HG02973 (cell line): ENCODE data around the gene DGKA.
"Not testable (repeated sequence)": the region's sequence is repeated elsewhere in the genome, so short reads cannot be mapped to it uniquely, and the experiment has no call there.

Source experiments
- ATAC-seq: cut with Tn5 transposase; IDR thresholded peaks from one replicate; pipeline ENCODE4 v1.9.1; 2021; ENCODE audit warnings: moderate library complexity; ENCODE audit not compliant: unreplicated experiment

The DGKA gene

DNA sequence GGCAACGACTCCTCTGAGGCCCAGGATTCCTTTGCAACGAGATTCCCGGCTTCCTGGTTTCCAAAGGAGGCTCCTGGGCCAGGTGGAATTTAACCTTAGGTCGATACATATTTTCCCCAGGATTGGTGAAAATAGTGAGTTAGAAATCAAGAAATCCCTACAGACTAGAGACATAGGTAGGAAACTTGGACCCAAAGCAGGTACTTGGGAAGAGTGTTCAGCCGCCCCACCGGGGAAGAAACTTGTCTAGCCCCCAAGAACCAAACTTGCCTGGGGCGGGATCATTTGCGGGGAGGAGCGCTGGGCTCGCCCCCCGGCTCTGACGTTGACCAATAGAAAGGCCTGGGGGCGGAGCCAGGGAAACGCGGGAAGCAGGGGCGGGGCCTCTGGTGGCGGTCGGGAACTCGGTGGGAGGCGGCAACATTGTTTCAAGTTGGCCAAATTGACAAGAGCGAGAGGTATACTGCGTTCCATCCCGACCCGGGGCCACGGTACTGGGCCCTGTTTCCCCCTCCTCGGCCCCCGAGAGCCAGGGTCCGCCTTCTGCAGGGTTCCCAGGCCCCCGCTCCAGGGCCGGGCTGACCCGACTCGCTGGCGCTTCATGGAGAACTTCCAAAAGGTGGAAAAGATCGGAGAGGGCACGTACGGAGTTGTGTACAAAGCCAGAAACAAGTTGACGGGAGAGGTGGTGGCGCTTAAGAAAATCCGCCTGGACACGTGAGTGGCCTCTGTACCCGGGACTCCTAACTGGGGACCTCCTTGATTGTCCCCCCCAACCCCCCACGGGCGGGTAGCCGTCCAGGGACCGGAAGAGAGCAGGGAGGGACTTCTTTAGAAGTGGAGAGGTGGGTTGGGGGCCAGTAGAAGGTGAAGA is 35.7 kb downstream of the DGKA start, which contains the start of gene CDK2:
TSS of gene CDK2 (plus strand) at position 423 of the 874 bp plus-strand sequence. CDS start at position 602, 179 bp downstream.
- peak; percentile 92 for ATAC-seq

DNA sequence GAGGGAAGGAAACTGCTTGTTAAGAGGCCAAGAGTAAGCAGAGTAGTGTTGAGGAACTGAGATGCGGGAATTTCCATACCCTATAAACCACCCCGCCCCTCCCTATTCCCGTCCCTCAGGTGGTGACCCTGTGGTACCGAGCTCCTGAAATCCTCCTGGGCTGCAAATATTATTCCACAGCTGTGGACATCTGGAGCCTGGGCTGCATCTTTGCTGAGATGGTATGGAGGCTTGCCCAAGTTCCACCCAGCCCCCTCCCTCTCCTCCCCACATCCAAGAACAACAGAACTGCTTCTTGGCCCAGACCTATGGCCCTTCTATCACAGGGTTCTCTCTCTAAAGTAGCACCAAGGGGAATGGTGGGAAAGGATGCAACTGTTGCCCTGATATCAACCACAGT is 38.4 kb downstream of the DGKA start:
- ATAC-seq = no peak

DNA sequence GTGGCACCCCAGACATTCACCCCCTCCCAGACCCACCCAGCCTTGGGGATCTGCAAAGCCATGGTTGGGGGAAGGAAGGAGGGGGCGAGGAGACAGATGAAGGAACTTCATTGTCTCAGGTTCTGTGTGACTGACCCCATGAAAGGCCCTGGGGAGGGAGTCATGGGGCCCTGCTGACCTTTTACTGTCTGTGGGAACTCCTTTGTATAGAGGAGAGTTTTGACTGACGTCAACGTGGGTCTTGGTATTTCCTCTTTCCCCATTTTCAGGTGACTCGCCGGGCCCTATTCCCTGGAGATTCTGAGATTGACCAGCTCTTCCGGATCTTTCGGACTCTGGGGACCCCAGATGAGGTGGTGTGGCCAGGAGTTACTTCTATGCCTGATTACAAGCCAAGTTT is 39.8 kb downstream of the DGKA start:
- ATAC-seq = no peak

DNA sequence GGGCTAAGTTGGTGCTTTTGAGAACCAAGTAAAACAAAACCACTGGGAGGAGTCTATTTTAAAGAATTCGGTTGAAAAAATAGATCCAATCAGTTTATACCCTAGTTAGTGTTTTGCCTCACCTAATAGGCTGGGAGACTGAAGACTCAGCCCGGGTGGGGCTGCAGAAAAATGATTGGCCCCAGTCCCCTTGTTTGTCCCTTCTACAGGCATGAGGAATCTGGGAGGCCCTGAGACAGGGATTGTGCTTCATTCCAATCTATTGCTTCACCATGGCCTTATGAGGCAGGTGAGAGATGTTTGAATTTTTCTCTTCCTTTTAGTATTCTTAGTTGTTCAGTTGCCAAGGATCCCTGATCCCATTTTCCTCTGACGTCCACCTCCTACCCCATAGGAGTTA is 41.1 kb downstream of the DGKA start:
- no peak for ATAC-seq

DNA sequence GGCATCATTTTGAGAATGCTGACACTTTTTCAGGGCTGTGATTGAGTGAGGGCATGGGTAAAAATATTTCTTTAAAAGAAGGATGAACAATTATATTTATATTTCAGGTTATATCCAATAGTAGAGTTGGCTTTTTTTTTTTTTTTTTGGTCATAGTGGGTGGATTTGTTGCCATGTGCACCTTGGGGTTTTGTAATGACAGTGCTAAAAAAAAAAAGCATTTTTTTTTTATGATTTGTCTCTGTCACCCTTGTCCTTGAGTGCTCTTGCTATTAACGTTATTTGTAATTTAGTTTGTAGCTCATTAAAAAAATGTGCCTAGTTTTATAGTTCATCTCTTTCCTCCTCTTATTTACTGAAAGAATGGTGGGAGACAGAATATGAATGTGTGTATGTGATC is 41.5 kb downstream of the DGKA start:
- ATAC-seq = no peak

DNA sequence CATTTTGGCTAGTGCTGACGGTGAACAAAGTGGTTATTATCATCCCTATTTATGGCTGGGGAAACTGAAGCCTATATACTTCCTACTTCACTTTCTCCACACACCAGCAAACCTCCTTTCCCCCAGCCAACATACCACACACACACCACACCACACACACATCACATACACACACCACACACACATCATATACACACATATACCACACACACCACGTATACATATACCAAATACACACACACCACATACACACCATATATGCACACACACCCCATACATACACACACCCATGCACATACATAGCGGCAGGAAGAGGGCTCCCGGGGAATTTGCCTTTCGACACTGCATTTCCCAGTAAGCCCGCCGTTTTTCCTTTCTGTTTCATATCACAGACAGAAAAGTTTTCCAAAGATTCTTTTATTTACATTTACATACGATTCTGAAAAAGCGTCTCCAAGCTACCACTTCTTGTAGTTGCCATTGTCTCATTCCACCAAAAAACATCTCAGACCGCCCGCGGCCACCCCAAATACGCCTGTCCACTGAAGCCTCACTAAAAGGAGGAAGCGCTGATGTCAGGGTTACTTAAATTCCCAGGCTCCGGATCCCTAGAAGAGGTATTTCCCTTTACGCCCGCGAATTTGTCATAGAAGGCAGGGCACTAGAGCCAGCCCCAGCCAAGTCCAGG is 42.1 kb downstream of the DGKA start:
- no peak for ATAC-seq

DNA sequence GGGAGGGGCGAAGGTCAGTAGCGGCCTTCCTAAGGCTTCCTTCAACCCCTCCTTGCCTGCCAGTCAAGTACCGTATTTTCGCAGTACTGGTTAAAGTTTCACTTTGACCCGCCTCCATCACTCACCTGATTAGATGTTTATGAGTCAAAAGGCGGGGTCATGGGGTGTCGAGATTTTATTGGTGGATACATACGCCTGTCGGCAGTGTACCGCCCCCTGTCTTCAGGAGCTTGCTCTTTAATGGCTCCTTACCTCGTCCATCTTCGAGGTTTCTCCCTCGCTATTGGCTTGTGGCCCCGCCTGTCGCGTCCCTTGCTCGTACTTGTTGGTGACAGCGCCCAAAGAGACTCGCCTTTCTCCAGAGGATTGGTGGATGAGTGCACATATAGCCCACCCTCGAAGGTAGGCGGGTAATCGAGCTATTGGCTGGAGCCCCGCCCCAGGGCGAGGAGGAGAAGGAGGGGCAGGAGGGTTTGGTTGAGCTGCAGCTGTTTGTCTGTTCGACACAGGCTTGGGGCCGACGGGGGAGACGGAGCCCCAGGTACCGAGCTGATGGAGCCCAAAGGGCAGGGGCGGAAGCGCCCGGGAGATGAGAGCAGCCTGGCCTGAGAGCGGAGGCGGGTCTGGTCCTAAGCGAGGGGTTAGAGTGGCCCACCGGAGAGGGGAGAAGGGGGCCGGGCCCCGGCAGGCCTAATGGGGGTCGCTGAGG is 42.8 kb downstream of the DGKA start, which contains the start of gene RAB5B:
TSS of gene RAB5B (plus strand) at position 480 of the 709 bp plus-strand sequence. CDS start 12,883 bp downstream, outside the sequence.
- ATAC-seq = peak; percentile 92

DNA sequence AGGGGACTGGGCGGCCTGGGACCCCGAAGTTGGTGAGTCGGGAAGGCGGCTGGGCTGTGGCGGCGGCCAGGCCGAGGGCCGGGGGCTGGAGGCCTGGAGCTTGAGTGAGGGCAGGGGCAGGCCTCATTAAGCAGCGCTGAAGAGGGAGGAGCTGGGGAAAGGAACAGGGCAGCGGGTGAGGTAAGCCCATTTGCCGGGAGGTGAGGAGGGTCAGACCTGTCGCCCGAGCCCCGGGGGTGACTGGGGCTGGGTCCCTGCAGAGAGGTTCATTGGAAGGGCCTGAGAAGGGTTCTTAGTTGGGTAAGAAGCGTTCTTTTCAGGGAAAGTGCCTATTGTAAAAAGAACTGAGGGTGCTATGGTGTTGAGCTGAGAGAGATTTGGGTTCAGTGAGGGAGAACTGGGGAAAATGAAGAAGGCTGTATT is 43.4 kb downstream of the DGKA start:
- peak; percentile 15 for ATAC-seq

DNA sequence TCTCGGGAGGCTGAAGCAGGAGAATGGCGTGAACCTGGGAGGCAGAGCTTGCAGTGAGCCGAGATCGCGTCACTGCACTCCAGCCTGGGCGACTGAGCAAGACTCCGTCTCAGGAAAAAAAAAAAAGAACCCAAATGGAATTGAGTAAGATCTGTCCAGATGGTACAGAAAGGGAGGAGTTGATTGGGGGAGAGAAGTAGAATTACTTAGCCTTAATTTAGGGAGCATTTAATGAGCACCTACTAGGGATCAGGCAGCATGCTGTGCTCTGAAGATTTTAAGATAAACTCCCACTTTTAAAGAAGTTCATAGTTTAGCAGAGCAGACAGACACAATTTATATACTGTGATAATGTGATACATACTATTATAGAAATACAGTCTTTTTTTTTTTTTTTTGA is 47.4 kb downstream of the DGKA start:
- no peak for ATAC-seq

DNA sequence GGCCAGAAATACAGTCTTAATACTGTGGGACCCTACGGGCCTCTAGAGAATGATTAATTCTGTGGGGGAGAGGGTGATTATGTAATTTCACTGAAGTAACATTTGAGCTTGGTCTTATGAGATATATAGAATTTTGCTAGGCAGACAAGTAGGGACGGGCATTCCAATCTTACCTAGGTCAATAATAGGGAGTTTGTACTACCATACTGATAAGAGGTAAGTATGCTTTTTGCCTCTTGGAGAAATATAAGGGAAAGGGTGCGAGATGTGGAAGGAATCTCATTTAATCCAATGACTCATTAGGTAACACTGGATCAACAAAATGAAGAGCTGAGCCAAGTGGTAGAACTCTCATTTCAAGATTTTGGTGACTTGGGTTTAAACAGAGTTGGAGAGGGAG is 48.1 kb downstream of the DGKA start:
- no peak for ATAC-seq

DNA sequence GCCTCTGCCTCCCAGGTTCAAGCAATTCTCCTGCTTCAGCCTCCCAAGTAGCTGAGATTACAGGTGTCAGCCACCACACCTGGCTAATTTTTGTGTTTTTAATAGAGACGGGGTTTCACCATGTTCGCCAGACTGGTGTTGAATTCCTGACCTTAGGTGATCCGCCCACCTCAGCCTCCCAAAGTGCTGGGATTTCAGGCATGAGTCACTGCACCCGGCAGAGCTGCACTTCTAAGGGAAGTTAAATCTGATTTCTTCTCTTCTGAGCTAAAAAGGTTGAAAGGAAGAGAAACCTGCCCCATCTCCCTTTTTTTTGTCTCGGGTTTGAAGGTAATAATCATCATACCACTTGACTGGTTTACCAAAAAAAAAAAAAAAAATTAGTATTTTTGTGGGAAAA is 50.9 kb downstream of the DGKA start:
- ATAC-seq = not testable (repeated sequence)

DNA sequence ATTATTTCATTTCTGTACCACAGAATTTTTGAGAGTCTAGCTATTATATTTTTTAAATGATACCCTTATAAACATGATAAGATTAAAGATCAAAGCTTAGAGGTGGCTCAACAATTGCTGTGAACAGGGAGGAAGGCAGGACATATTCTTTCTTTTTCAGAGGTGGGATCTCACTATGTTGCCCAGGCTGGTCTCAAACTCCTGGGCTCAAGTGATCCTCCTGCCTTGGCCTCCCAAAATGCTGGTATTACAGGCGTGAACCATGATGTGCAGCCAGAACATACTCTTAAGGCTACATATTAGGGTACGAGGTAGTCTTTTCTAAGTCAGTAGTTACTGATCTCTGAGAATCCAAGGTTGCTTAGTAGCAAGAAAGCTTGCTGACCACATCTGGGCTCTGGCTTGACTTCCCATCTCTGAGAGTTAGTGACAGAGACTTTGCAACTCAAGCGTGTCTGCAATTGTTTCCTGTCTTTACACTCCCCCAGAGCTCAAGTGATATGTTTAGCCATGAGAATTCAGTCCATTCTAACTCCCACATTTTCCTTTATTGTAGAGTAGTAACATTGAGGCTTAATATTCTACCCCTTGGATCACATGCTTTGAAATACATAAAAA is 51.5 kb downstream of the DGKA start:
- no peak for ATAC-seq

DNA sequence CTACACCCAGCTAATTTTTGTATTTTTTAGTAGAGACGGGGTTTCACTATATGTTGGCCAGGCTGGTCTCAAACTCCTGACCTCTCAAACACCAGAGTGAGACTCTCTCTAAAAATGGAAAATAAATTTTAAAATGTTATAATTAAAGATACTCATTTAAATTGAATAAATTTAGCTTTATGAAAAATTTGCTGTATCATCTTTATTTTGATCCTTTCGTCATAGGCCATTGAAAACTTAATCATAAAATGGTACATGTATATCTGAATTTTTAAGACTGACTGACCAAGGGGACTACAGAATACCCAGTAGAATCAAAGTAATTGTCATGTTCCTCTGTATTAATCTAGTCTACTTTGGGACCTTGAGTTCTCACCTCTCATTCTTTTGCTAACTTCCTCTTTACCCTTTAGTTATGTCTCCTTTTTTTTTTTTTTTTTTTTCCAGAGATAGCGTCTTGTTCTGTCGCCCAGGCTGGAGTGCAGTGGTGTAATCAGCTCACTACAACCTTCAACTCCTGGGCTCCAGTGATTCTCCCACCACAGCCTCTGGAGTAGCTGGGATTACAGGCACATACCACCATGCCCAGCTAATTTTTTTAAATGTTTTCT is 52.4 kb downstream of the DGKA start:
- no peak for ATAC-seq

DNA sequence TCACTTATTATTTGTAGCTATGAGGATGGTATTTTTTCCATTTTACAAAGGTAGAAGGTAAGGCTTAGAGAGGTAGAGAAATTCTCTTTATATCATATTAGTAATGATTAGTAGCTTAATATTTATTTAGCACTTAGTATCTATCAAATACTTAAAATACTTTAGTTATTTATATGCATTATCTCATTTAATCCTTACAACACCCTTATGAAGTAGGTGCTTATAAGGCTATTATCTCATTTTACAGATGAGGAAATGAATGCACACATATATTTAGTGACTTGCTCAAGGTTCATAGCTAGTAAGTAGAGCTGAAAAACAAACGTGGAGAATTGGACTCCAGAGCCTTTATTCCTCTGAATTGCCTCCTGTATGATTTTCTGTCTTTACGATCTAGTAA is 53.9 kb downstream of the DGKA start:
- ATAC-seq = no peak

DNA sequence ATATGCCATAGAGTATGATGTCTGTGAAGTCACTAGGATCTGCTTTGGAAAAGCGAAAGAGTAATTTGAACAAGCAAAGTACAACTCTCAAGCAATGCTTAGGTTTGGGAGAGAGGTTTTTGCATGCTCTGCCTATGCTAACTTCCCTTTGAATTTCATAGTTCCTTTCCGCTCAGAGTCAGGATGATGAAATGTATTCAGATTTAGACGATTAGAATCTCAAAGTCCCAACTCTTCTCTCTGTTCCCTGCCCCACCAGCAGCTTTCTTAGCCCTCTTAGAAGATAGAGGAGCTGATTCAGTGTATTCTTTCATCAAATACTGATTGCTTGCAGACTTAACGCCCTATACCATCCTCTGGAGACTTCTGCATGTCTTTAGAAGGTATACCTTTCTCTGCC is 54.4 kb downstream of the DGKA start:
- ATAC-seq = no peak

DNA sequence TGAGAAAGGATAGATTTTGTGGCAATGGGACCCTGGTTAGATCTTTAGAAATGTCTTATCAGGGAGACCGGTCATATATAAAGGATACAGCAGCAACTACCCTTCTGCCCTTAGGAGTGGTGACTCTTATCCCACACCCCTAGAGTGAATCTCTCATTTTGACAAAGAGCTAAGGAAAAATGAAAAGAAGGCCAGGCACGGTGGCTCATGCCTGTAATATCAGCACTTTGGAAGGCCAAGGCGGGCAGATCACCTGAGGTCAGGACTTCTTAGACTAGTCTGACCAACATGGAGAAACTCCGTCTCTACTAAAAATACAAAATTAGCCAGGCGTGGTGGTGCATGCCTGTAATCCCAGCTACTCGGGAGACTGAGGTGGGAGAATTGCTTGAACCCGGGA is 55.0 kb downstream of the DGKA start:
- not testable (repeated sequence) for ATAC-seq

DNA sequence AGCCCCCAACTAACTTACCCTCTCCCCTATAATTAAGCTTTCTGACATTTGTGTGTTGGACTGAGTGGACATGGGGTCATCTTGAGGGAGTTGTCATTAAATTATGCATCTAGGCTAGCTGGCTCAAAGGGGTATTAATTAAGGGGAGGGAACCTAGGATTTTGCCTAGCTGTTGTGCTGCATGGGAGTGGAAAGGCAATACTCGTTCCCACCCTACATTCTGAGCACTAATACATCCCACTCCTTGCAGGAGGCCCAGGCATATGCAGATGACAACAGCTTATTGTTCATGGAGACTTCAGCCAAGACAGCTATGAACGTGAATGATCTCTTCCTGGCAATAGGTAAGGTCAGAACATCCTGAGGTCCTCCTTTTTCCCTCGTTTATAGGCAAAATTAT is 60.1 kb downstream of the DGKA start:
- no peak for ATAC-seq

DNA sequence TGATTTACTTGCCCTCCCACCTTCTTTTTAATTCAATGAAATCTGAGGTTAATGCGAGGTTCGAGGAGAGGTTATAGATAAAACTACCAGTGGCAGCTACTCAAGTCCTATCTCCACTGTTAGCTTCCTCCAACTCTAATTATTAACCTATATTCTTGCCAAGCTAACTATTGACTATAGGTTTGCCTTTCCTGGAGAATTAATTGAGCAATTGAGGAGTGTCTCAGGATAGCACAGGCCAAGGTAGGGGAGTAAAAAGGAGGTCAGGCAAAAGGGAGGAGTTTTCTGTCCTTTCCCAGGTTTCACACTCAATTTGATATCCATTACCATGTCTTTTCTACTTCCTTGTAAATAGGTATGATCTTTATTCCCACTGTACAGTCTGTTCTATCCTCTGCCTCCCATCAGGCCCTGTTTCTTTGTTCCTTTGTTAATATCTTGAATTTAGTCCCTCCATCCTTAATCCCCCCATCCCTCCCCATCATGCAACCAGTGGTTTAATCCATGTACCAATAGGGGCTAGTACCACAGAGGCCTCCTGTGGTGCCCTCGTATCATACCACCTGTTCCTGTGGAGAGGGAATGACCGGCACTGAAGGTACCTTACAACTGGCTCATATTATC is 62.4 kb downstream of the DGKA start:
- ATAC-seq = no peak

DNA sequence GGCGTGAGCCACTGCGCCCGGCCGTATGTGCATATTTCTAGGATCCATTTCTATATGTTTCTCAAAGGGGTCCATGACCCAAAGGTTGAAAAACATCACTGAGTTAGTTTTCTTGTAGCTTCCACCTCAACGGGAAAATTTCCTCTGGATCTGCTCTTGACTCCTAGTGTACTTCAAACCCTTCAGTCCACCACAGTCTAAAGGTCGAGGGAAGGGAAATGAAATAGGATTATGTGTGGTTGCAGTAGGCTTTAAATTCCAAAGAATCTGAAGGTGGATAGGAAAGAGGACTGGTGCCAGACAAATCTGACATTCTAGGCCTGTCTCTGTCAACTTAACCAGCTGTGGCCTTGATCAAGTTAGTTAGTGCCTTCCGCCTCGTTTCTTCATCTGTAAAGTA is 64.4 kb downstream of the DGKA start:
- ATAC-seq = no peak

DNA sequence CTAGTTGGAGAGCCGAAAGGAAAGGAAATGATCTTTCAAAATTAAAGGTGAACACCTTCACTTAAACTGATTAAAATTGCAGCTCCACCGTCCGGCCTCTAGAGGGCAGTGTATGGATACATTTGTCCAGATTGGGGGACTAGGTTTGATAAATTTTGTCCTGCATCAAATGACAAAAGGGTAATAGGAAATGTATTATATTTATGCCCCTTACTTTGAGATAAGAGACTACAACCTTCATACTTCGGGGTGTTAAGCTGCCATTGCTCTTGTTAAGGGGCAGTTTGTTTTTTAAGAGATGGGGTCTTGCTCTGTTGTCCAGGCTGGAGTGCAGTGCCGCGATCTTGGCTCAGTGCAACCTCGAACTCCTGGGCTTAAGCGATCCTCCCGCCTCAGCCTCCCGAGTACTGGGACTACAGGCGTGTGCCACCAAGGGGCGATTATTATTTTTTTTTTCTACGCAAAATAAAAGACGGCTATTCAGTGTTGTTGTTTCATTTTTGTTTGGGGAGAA is 65.3 kb downstream of the DGKA start:
- no peak for ATAC-seq
